Left lobe of liver (tissue), 2 donors: ENCODE data around the gene TTI1. TPM values are rescaled to one million over a fixed set of nuclear protein-coding genes. Genes with fewer than 3 reads are reported as not detected.

ENCODE experiments used
- ATAC-seq: fragments of 200-7000 bp; cut with Tn5 transposase; one replicate; pipeline ENCODE4 v1.9.1; 2020; ENCODE audit warnings: mild to moderate bottlenecking, moderate library complexity
- DNase-seq: peaks from one replicate; pipeline ENCODE4 v3.0.0-alpha.2; 2020; ENCODE audit warnings: low spot score
- total RNA-seq: library from RNA; stranded (reverse); gene quantifications from one replicate; pipeline ENCODE4 v1.2.1, GENCODE V29; 2021
- donor health status: DM: no; HTN: no; CAD: no; lungs with moderate emphysema.
- donor health status: DM: no; HTN: yes; CAD: no.

TTI1 gene
- total RNA-seq, 1 donor from 2014 or later = 10.3 TPM

DNA sequence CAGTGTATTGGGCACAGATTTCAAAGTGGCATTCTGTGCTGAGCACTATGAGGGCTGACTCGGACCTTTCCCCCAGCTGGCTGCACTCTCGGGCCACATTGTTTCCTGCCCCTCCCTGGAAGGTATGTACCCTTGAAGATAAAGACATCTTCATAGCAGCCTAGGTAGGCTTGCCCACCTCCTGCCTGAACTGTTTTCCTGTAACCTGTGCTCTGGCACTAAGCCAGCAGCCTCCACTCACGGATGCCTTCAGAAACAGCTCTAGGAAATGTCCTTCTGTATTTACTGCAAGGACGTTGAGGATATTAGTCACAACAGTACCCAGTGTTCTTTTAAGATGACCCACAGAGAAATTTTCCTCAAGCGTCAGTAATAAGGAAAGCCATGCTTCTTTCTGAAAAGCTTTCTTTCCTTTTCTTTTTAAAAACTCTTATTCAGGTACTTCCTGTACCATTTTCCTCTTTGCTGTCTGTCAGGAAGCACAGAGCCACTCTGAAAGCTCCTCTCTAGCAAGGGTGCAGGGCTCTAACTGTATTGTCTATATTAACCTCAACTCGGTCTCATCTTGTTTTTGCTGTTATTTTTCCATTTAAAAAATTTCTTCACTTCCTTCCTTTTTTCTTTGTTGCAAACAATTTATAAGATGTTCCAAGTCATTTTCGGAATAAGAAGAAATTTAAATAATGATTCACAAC, 43.5 kb downstream of the TTI1 start:
- no peak for DNase-seq
- ATAC-seq = no peak

DNA sequence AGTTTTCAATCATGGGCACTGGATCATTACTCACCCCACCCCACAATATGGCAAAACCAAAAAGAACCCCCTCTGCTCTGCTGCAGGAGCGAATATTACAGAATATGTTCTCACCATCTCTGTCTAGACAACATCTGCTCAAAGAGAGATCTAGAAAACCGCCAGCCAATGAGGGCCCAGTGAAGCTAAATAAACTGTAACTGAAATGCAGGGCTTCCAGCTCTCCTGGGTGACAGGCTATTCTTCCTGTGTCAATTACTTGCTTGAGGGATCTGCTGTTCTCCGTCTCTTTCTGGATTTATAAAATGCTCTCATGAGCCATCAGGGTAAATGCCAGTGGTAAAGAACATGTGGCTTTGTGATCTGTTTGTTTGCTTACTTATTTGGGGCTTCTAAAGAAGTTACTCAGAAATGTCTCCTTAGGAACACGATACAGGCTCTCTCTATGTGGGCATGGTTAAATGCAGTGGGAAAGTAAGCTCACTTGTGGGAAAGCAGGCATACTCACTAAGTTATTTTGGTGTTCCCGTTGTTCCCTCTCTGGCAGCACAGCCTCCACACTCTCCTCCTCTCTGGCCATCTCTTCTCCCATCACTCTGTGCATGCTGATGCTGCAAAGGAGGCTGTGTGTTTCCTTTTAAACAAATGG, 44.8 kb downstream of the TTI1 start:
- ATAC-seq (no peak), DNase-seq (no peak)

DNA sequence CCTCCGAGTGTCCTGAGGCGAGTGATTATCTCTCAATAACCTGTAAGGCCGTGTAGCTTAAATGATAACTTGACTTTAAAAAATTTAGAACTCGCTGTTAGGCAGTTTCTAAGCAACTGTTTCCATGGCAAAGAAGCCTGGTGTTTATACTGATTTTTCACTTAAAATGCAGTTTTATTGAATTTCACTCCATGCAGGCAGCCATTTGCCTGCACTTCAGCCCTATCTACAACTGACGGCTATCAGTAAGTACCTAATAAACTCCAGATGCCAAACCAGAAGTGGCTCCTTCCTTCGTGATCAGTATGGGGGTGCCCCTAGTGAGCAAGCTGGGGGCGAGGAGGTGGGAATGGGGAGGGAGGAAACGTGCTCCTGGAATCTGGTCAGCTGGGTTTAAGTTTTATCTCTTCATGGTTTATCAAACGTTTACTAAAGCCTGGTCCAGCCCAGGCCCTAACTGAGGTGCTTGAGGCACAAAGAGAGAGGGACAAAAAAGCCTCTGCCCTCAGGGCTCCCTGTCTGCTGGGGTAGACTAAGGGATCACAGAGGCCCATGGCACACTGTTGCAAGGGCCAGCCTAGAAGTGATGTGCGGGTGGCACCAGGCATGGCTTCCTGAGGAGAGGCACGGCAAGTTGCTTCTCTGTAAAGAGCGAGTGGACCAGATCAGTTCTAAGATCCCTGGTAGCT, 45.5 kb downstream of the TTI1 start:
- DNase-seq = no peak
- ATAC-seq = no peak

DNA sequence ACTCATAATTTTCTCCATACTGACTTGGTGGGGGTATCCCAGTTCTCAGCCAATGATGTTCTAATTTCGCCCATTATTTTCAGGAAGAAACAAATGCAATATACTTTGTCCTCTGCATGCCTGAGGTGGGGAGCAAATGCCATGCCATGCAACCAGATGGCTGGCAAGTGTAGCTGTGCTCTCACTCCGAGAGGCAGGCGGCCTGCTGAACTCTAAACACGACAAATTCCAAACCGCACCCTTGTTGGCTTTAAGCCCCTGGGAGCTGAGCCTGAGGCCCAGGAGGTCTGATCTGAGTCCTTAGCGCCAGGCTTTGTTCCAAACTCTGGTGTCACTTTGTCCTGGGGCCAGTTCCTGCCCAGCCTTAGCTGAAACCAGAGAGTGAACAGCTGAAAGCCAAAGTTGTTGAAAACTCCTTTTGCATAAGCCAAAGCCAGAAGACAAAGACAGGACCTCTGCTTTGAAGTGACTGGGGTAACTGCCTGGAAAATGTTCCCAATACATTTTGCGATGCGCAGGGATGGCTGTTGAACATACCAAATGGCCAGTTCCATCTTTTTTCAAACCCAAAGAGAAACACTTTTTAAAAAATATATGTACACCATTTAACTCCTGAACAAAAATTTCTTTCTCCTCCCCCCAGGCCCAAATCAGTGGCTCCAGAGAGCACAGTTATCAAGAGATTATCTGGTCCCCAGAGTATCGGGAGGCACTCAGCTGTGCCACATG, 46.2 kb downstream of the TTI1 start:
- peak; percentile 76 for ATAC-seq
- DNase-seq = peak; percentile 98

DNA sequence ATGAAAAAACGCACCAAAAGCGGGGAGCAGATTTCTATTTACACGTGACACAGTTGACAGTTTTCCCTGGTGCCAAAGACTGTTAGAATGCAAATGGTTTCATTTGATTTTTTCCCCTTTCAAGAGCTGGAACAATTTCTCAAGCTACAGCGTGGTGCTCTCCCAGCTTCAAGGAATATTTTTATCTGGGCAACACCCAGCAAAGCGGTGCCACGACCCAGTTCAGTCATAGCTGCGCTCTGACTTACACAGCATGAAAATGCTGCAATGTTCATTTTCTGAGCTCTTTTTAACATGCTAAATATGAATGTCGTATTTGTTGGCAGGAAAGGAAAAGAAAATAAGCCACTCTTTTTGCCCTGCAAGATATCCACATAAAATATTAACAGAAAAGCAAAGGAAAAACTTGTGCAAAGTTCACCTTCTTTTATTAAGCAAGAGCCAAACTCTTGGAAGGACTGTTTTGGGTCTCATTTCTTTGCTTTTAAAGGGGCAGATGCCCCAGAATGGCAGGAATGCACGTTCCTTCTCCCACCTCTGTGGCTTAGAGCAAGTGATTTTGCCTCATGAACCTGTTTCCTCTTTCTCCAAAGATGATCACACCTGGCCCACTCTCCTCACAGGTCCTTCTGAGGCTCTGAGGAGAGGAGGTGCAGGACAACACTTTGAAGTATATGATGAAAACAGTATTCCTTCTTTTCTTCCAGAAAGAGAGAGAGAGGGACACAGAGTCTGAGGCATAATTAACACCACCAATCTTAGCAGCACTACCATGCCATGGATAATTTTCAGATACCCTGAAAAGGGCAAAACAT, 47.0 kb downstream of the TTI1 start:
- DNase-seq = peak; percentile 52
- peak; percentile 21 for ATAC-seq

DNA sequence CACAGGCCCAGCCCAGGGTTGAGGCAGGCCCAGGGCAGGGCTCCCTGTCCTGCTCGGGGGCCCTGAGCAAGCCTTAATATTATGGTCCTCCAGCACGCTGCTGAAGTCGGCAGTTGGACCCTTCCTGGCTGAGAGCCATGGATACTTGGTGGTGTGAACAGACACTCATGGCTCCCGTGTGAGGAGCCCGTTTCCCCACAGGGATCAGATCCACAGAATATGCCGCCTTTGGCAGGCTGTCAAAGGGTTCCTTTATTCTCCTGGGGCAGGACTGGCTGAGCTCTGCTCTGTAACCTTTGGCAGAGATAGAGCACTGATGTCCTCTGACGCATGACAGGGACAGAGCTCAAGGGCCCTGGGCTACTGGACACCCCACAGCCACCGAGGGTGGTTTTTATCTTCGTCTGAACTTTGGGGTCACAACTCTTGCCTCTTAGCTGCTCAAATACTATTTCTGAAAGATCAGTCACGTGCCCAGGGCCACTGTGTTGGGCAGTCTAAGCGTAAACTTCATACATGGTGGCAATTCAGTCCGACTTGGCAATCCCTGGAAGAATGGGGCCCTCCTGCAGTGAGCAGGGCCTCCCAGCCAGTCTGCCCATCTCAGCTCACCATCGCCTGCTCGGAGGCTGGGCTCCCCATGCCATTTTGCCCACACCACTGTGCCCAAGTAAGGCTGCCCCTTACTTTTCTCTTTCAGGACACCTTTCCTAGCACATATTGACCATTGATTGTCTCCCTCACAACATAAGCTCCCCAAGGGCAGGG, 49.1 kb downstream of the TTI1 start:
- ATAC-seq = peak; percentile 80
- peak; percentile 92 for DNase-seq

DNA sequence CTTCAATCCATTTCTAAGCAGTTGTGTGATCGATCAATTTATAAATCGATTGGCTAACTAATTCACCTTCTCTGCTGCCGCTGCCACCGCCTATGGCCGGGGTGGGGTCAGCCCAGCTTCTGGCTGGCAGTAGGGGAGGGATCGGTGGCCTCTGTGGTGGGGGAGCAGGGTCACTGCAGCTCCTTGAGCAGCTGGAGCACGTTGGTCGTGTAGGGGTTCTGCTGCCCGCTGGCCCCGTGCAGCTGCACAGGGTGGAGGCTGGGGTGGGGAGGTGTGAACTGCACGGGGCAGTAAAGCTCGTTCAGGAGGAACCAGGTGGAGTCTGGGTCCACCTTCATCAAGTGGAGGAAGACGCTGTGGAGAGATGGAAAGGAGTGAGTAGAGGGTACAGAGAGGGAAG, 50.0 kb downstream of the TTI1 start:
- no peak for ATAC-seq
- DNase-seq = no peak

DNA sequence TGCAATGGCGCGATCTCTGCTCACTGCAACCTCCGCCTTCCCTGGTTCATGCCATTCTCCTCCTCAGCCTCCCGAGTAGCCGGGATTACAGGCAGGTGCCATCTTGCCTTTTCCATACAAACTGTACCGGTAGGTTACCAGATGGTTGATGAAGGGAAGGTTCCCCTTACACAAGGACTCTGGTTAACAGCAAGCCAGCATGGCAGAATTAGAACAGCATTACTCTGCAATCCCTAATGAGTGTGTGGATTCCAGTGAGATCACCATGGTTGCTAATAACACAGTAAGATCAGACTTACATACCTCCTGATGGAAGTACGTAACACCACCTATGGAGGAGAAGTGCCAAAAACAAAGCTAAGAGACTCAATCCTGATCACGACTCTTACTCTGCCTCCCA, 51.7 kb downstream of the TTI1 start:
- DNase-seq (no peak), ATAC-seq (no peak)

DNA sequence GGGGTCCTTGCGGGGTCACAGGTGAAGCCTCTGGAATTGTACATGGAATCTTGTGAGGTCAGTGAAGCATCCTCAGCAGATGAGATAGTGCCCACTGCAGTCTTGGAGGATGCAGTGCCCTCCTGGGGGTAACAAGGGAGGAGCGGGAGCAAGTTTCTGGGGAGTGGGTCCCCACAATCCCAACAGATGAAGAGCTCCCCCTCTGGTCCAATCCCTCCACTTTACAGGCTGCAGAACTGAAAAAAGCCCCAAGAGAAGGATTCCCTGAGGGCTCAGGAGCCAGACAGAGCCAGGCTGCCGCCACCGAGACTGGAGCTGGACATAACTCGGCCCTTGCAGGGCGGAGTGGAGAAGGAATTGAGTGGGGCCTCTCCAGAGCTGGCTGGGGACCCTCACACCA, 52.4 kb downstream of the TTI1 start:
- ATAC-seq = no peak
- DNase-seq = no peak

DNA sequence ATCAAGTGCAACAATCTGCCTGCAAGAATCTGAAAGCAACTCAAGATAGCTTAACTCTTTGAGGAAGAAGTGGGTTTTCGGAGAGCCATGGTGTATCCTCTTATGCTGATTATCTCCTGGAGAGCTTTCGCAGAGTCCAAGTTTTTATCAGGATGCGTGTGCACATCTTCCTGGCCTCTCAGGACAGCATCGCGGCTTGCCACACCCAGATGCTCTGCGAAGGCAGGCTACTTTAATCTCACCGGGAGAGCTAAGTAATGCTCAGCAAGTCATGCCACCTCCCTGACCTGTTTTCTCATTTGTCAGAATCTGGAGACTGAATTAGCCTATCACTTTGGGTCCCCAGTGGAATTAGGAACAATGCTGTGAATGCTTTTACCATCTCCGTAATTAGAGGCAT, 52.9 kb downstream of the TTI1 start:
- no peak for ATAC-seq
- DNase-seq = no peak

DNA sequence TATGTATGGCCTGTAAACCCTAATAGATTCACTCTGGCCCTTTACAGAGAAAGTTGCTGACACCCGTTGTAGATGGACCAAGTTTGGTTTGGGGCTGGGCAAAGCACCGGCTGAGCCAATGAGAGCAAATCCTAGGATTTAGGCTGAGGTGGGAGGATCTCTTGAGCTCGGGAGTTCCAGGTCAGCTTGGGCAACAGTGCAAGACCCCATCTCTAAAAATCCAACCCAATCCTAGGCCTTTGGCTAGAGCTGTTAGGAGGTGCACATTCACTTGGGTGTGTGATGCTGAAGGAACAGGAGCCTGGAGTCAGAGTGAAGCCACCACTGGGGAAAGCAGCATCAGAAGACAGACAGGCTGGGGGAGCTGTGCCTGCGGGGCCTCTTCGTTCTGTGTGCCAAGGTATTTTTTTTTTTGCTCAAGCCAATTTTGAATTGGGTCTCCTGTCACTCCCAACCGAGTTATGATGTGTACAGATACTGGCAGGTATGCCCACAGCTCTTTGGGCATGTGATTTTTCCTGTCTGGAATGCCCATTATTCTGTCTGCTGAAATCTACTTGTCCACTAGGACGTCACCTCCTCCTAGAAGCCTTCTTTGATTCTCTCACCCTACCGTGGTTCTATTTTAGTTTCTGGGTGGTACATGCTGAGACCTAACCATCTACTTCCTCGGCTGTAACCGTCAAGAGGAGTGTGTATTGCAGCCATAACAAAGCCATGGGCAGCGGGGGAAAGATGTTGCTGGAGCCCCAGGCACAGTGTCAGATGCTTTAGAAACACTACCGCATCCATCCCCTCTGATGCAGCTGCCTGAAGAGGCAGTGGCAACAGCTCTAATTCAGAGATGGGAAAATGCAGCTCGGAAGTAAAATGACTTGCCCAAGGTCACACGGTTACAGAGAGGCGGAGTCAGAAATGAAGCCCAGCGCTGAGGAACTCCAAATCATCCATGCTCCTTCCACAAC, 54.0 kb downstream of the TTI1 start:
- DNase-seq (no peak), ATAC-seq (no peak)

DNA sequence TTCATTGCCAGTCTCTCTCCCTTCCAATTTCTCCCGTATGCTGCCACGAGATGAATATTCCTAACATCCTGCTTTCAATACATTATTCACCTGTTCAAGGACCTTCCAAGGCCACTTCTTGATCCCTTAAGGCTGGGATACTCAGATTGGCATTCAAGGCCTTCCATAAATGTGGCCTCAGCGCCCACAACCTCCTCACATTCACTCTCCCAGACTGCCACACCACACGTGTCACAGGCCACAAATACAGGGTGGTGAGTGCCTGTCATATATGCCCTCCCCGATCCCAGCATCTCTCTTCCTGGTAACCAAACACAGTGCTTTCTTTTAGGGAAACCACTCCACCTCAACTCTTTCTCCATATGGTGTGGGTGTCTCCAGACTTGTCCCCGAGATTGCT, 55.5 kb downstream of the TTI1 start:
- DNase-seq (no peak), ATAC-seq (no peak)

DNA sequence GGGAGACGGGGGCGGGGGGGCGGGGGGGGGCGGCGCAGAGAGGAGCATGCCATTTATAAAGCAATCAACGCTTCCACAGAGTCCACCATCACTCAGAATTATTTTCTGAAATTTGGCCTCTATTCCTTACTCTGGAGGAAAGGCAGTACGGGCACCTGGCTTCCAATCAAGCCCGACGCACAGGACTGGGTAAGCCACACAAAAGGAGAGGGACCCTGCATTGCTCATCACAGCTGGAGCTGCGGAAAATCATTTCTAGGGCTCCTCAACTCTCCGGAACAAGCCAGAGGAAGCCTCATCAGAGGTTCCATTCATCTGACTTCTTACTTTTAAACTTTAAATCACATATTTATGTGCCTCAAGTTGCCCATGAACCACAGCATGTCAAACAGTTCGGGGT, 55.9 kb downstream of the TTI1 start:
- no peak for ATAC-seq
- DNase-seq = no peak

DNA sequence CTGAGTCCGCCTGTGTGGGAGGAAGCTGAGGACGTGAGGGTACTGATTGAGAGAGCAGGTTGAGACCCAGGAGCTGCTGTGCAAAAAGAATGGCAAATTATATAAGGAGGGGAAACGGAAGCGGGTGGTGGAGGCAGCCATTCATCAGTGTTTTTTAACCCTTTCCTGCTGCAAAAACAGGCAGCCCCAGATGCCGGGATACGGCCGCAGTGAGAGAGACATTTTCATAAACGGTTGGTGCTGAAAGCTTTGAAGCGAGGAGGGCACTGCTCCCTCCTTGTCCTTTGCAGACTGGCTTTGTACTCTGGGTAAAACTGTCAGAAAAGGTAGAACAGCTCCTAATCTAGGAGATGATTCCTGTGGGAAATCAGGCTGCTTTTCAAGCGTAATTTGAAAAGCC, 56.4 kb downstream of the TTI1 start:
- ATAC-seq (no peak), DNase-seq (no peak)

DNA sequence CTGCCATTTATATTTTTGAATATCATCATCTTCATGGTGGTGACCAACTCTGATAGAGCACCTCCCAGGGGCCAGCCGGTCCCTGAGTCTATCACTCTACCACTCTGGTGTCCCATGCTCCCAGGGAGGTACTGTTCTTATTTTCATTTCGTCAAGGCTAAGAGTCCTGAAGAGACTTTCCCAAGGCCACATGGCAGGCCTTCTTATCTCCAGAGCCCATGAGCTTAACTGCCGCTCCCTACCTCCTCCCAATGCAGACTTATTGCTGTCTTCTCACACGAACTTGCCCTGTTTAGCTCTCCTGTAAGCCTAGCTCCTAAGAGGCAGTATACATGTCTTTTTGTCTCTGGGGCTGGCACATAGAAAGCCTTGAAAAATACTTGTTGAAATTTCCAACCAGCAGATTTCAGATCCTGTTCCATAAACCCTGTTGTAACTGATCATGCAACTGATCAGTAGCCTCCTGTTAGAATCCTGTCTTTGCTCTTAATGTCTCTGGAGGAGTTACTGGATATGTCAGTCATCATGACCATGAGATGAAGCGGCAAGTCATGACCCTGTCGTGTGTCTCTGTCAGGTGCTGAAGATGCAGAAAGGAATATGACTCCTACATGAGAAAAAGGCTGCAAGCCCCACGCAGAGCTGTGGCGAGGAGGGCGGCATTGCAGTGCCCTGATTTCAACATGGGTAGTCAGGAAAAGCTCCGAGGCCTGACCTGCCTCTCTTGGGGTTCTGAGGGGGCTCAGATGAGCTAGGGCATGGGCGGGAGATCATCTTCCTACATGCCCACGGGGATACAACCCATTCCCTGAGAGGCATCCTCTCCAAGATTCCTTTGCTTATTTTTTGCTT, 60.0 kb downstream of the TTI1 start:
- DNase-seq = peak; percentile 31
- no peak for ATAC-seq

DNA sequence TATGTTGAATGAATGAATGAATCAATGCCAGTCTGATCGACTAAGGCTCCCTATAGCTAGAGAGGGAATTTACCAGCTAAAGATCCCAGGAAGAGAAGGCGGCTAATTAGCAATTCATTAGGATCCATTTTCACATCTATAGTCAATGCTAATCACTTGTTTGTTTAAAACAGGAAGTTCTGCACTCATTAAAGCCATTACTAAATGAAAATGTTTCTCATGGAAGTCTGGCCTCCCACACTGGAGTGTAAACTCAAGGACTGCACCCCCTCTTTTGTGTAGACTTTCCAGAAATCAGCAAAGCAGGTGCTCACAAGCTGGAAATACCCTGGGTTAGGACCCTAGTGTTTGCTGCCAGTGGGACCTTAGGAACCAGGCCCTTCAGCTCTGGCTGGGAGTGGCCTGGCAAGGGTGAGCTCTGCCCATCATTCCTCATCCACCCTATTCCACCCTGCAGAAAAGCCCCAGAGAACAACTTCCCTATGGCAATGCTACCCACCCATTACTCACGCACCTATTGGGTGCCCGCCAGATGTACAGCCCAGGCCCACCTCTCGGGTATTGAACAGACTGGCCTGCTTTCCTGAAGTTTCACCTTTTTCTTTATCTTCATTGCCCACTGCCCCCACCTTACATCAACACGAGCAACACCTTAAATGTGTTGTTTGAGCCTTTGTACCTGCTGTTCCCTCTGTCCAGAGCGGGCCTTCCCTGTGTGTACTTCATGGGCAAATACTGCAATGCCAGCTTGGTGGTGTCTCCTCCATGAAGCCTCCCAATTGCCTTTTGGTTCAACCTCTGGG, 60.8 kb downstream of the TTI1 start:
- ATAC-seq (no peak), DNase-seq (peak; percentile 26)

DNA sequence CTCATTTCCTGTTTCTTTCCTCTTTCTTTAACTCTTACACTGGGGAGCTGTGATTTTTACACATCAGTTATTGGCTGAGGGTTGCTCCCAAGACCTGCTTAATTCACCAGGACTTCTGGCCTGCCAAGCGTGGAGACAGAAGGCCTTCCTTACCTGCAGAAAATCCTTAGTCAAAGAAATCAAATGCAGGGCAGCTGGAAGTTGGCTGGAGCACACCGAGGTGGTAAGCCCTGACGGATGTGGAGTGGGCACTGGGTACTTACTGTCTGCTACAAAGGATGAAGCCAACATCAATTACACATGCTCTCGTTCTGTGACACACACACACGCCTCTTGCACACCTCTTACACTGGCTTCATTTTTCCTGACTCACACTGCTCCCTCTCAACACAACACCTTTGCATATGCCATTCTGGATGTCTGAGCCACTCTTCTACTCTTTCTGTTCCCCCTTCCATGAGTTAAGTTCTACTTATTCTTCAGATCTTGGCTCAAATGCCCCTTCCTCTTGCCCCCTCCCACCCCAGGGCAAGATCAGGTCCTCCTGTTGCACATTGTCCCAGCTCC, 61.6 kb downstream of the TTI1 start:
- DNase-seq = no peak
- no peak for ATAC-seq
